Common myeloid progenitor, CD34-positive (primary cell): Measurements from ENCODE around the gene LRRC32.

ENCODE experiments used
- CTCF ChIA-PET: fragments of 350-600 bp; sonication (Branson Sonifier 250); formaldehyde crosslinking; loops from one replicate; lab custom pipeline; 2021; ENCODE audit warnings: antibody characterized with exemption; lab: Charles Lee
- POLR2A ChIA-PET: fragments of 350-600 bp; sonication (Branson Sonifier 250); formaldehyde crosslinking; loops from one replicate; lab custom pipeline; 2021; ENCODE audit warnings: antibody characterized with exemption; lab: Charles Lee
- DNase-seq, 3 donors: peaks; one replicate each; pipeline versions ENCODE4 v3.0.0 to v3.0.0-alpha.2; 2013
- H3K27ac ChIP-seq, 2 experiments: 1 replicate in 1 of 2; 2 replicates in 1 of 2; pipeline ENCODE4 v1.7.0; 2013; ENCODE audit warnings: inconsistent platforms in 2 of 2, low read length in 2 of 2, mild to moderate bottlenecking in 2 of 2, low read depth in 1 of 2, moderate library complexity in 1 of 2; ENCODE audit not compliant: severe bottlenecking in 2 of 2, insufficient read depth in 1 of 2, poor library complexity in 1 of 2
- H3K27me3 ChIP-seq, 5 experiments: replicated peaks in 2 of 5; 1 replicate in 3 of 5; 2 replicates in 2 of 5; pipeline versions ENCODE4 v1.6.1 to v1.7.0; 2013; ENCODE audit warnings: low read length in 4 of 5, mild to moderate bottlenecking in 2 of 5, moderate library complexity in 2 of 5, inconsistent platforms in 1 of 5; ENCODE audit not compliant: insufficient read depth in 5 of 5, control insufficient read depth in 4 of 5
- H3K36me3 ChIP-seq, 4 experiments: 1 replicate in 2 of 4; 2 replicates in 2 of 4; pipeline versions ENCODE4 v1.6.1 to v1.7.0; 2013; ENCODE audit warnings: low read length in 3 of 4, control low read depth in 1 of 4, mild to moderate bottlenecking in 1 of 4; ENCODE audit not compliant: control insufficient read depth in 4 of 4, insufficient read depth in 4 of 4
- H3K4me1 ChIP-seq, 4 experiments: 1 replicate in 3 of 4; 2 replicates in 1 of 4; pipeline versions ENCODE4 v1.6.1 to v1.7.1; 2013; ENCODE audit warnings: low read length in 3 of 4, mild to moderate bottlenecking in 3 of 4, control low read depth in 1 of 4, inconsistent platforms in 1 of 4, moderate library complexity in 1 of 4; ENCODE audit not compliant: control insufficient read depth in 4 of 4, insufficient read depth in 4 of 4; ENCODE audit errors: control extremely low read depth in 1 of 4
- H3K4me3 ChIP-seq, 7 experiments: 1 replicate in 4 of 7; 2 replicates in 3 of 7; pipeline versions ENCODE4 v1.5.1 to v1.7.0; 2013; ENCODE audit warnings: mild to moderate bottlenecking in 7 of 7, low read length in 6 of 7, moderate library complexity in 6 of 7, inconsistent platforms in 2 of 7, low read depth in 2 of 7, control low read depth in 1 of 7; ENCODE audit not compliant: insufficient read depth in 4 of 7, control insufficient read depth in 1 of 7; ENCODE audit errors: extremely low read depth in 1 of 7
- H3K9me3 ChIP-seq, 5 experiments: 1 replicate in 4 of 5; 2 replicates in 1 of 5; pipeline versions ENCODE4 v1.6.1 to v1.7.1; 2013; ENCODE audit warnings: low read length in 4 of 5, mild to moderate bottlenecking in 2 of 5, inconsistent platforms in 1 of 5, low read depth in 1 of 5, moderate library complexity in 1 of 5; ENCODE audit not compliant: control insufficient read depth in 4 of 5, insufficient read depth in 2 of 5; ENCODE audit errors: control extremely low read depth in 1 of 5
- WGBS: methylation state at CpG from one replicate; pipeline ENCODE4 v1.1.5; 2013; ENCODE audit not compliant: insufficient coverage; 5-methylcytosine and 5-hydroxymethylcytosine counted together

Gene LRRC32

GRCh38 chr11:76674517-76675400, 4.2 kb upstream of the LRRC32 start:
- POLR2A ChIA-PET: no interaction called here
- no peak overlapping the region for H3K4me3 ChIP-seq

GRCh38 chr11:76673176-76674142, 2.9 kb upstream of the LRRC32 start:
- ChIA-PET POLR2A (no interaction called here), CTCF (interaction anchor here (0.8 to 20.0 kb wide), 9 partner anchors 8 to 96 kb away, joined by 3 to 192 read pairs (median 3); no protein-coding TSS in a partner anchor)
- Histone ChIP-seq H3K9me3 (no peaks in the 10 kb centered on the region), H3K27me3 (peaks cover 0 to 22% (median 10%) of the 10 kb centered on the region in 5 experiments), H3K4me1 (peaks cover 8 to 63% (median 43%) of the 10 kb centered on the region in 4 experiments), H3K4me3 (no peak overlapping the region), H3K36me3 (no peaks in the 10 kb centered on the region), H3K27ac (no peak overlapping the region)
- 100% methylated on average over 5 of the region's 5 CpGs for WGBS
- DNase-seq: no peak

More at GRCh38 chr11:76674517-76675400, 4.2 kb upstream of the LRRC32 start:
- DNase-seq: no peak
- Histone ChIP-seq H3K4me1 (peaks cover 8 to 70% (median 49%) of the 10 kb centered on the region in 4 experiments), H3K9me3 (no peaks in the 10 kb centered on the region), H3K36me3 (no peaks in the 10 kb centered on the region), H3K27ac (no peak overlapping the region), H3K27me3 (peaks cover 0 to 15% (median 5%) of the 10 kb centered on the region in 5 experiments)
- WGBS: 93% methylated on average over 14 of the region's 14 CpGs
- CTCF ChIA-PET: interaction anchor here (1.6 to 20.0 kb wide), 2 partner anchors 66 to 75 kb away, joined by 8 to 192 read pairs; no protein-coding TSS in a partner anchor

GRCh38 chr11:76672431-76673175, 2.1 kb upstream of the LRRC32 start:
- no peak overlapping the region for H3K4me3 ChIP-seq
- H3K4me1 ChIP-seq: peaks cover 8 to 54% (median 34%) of the 10 kb centered on the region in 4 experiments
- no peaks in the 10 kb centered on the region for H3K36me3 ChIP-seq
- WGBS: 22% methylated on average over 11 of the region's 14 CpGs
- POLR2A ChIA-PET: interaction anchor here (1.0 kb wide), 1 partner anchor 18 kb away, joined by 3 read pairs; no protein-coding TSS in a partner anchor
- H3K9me3 ChIP-seq: no peaks in the 10 kb centered on the region
- H3K27me3 ChIP-seq: peaks cover 0 to 29% (median 10%) of the 10 kb centered on the region in 5 experiments
- DNase-seq: peak in 2 of 3 donors; percentile 80 to 85
- CTCF ChIA-PET: interaction anchor here (0.7 to 20.0 kb wide), 10 partner anchors 7 to 95 kb away, joined by 3 to 192 read pairs (median 3); no protein-coding TSS in a partner anchor
- no peak overlapping the region for H3K27ac ChIP-seq

DNA sequence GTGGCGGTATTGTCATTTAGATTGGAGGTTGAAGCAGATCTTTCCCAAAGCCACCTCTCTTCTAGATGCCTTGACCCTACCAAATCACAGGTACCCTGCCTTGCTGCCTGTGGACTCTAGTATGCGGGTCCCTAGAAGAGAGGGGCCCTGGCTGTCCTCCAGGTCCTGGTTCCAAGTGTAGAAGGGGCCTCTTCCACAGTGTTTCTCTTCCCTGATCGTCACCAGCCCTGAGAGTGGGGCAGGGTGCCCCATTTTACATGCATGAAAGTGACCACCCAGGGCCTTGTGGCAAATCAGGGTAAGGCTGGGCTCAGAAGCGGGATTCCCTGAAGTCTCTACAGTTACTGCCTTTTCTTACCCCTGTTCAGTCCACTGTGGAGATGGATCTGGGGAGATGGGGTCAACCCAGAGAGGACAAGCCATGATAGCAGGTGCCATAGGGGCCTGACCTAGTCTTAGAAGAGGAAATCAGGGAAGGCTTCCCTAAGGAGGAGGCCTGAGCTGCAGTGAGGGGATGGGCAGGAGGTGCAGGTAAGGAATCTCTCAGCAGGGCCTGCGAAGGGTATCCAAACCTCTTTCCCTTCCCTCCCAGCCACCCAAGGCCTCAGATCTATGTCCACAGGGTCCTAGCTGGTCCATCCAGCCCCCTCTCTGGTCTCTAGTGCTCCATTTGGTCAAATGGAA, 1.2 kb upstream of the LRRC32 start:
- Histone ChIP-seq H3K9me3 (no peaks in the 10 kb centered on the region), H3K27me3 (peaks cover 0 to 32% (median 10%) of the 10 kb centered on the region in 5 experiments), H3K4me3 (no peak overlapping the region), H3K36me3 (no peaks in the 10 kb centered on the region), H3K4me1 (peaks cover 8 to 54% (median 33%) of the 10 kb centered on the region in 4 experiments), H3K27ac (no peak overlapping the region)
- ChIA-PET POLR2A (interaction anchor here (1.0 to 1.9 kb wide), 2 partner anchors 17 to 45 kb away, joined by 3 to 4 read pairs; no protein-coding TSS in a partner anchor), CTCF (interaction anchor here (0.7 to 20.0 kb wide), 8 partner anchors 8 to 73 kb away, joined by 3 to 192 read pairs (median 3); no protein-coding TSS in a partner anchor)
- DNase-seq: no peak
- WGBS: 97% methylated on average over 4 of the region's 5 CpGs

- peak in 1 of 3 donors; percentile 54 for DNase-seq
- Histone ChIP-seq H3K4me1 (peaks cover 8 to 54% (median 33%) of the 10 kb centered on the region in 4 experiments), H3K27me3 (peaks cover 0 to 32% (median 10%) of the 10 kb centered on the region in 5 experiments), H3K36me3 (no peaks in the 10 kb centered on the region), H3K4me3 (peak overlapping the region in 3 of 7 experiments; percentile 50 to 59 (median 52)), H3K27ac (no peak overlapping the region), H3K9me3 (no peaks in the 10 kb centered on the region)
- POLR2A ChIA-PET: interaction anchor here (1.9 kb wide), 1 partner anchor 44 kb away, joined by 4 read pairs; no protein-coding TSS in a partner anchor
- 0% methylated on average over 5 of the region's 8 CpGs for WGBS
- CTCF ChIA-PET: interaction anchor here (0.9 to 20.0 kb wide), 8 partner anchors 9 to 94 kb away, joined by 3 to 192 read pairs (median 5); no protein-coding TSS in a partner anchor
Measured at GRCh38 chr11:76671237-76671592, 668 bp upstream of the LRRC32 start.
